HG02610 (cell line): ENCODE data around the gene HBS1L.

ENCODE experiments used
- ATAC-seq: cut with Tn5 transposase; IDR thresholded peaks from one replicate; pipeline ENCODE4 v1.9.1; 2021; ENCODE audit warnings: mild to moderate bottlenecking, moderate library complexity; ENCODE audit not compliant: unreplicated experiment

HBS1L gene

GRCh38 chr6:135004399-135004798 is 50.2 kb downstream of the HBS1L start:
- no peak for ATAC-seq

- peak; percentile 99 for ATAC-seq
Observed at GRCh38 chr6:135002974-135003703, 51.5 kb downstream of the HBS1L start.

- no peak for ATAC-seq
Observed at GRCh38 chr6:135002229-135002844, 52.3 kb downstream of the HBS1L start.

DNA sequence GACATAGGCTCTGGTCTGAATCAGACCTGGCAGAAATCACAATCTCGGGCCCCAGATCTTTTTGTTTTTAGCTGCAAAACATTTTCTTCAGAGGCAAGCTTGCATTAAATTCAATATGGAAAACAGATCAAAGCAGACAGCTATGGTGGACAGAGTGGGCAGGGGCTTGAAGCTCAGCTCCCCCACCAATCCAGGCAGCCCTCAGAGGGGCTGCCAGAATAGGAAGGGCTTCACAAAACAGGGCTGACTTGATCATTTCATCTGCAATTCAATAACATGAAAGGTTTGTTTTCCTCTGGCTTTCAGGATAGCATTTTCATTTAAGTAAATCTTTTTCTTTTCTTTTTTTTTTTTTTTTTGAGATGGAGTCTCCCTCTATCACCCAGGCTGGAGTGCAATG is 55.5 kb downstream of the HBS1L start:
- no peak for ATAC-seq

DNA sequence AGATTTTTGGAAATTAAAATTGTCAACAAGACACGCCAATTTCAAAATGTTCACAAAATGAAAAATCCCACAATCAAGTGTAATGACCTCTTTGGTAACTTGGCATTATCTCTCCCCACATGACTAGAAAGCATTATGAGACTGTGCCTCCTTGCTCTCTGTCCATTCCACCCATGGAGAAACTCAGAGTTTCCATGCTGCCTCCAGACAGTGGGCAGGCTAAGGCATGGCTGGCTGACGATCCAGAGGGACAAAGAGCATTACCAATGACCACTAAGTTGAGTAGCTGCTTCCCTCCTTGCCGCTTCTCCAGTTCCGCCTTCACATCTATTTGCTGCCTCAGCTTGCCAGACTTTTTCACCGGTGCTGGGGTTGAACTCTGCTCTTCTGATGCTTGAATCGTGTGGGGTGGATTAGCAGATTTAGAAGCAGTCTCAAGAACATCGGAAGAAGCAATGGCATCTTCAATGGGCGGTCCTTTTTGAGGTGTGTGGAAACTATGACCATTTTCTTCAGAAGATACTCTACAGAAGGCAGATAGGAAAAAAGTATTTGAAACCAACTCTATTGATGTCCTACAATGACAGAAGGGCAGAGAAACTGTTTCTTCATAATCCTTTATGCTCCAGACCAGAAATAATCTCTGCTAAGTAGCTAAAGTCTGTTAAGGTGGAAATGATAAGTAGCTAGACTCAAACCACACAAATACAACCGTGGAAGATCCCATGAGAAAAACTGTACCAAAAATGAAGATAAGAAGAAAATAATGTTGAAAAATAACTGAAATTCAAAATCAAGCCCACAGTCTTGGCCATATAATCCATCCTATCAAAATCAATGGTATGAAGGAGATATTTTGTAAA is 57.3 kb downstream of the HBS1L start:
- ATAC-seq = no peak

- no peak for ATAC-seq
Observed at GRCh38 chr6:134995536-134995935, 59.1 kb downstream of the HBS1L start.

- ATAC-seq = no peak
Observed at GRCh38 chr6:134994431-134994830, 60.2 kb downstream of the HBS1L start.

- no peak for ATAC-seq
Observed at GRCh38 chr6:134992155-134992554, 62.5 kb downstream of the HBS1L start.

- no peak for ATAC-seq
Observed at GRCh38 chr6:134990262-134990661, 64.4 kb downstream of the HBS1L start.

- no peak for ATAC-seq
Observed at GRCh38 chr6:134984821-134985220, 69.8 kb downstream of the HBS1L start.

DNA sequence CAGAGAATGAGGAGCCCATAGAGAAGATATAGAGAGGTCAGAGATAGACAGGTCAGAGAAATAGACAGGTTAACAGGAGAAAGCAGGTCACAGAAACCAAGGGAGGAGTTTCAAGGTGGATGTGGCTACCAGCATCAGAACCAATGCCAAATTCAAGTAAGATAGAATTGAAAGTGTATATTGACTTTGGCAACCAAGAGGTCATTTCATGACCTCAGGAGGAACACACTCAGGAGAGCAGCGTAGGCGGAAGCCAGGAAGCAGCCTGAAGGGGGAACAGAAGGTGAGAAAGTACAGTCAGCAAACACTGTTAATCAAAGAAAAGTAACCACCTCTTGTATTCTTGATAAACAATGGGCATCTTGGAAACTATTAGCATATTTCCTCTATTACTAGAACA is 70.8 kb downstream of the HBS1L start:
- no peak for ATAC-seq

- no peak for ATAC-seq
Observed at GRCh38 chr6:134982161-134982560, 72.5 kb downstream of the HBS1L start.

GRCh38 chr6:134980846-134981245 is 73.8 kb downstream of the HBS1L start:
- ATAC-seq = no peak

DNA sequence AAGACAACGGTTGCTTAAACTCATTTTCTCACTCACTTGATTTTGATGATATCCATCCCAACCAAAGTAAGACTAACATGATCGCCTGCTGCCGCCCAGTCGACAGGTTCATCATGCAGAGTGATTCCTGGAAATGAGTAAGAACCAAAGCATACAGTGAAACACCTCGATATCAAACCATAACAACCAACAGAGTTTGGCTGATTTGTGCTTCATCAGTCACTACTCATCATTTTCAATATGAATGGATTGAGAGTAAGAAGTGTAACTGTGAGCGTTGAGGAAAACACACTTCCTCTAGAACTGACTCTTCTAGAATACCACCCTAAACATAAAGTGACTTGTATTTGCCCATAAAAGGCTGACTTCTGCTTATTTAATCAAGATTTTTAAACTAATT is 75.5 kb downstream of the HBS1L start:
- peak; percentile 95 for ATAC-seq

- ATAC-seq = no peak
Observed at GRCh38 chr6:134974370-134974769, 80.3 kb downstream of the HBS1L start.

GRCh38 chr6:134967711-134968110 is 86.9 kb downstream of the HBS1L start:
- no peak for ATAC-seq

DNA sequence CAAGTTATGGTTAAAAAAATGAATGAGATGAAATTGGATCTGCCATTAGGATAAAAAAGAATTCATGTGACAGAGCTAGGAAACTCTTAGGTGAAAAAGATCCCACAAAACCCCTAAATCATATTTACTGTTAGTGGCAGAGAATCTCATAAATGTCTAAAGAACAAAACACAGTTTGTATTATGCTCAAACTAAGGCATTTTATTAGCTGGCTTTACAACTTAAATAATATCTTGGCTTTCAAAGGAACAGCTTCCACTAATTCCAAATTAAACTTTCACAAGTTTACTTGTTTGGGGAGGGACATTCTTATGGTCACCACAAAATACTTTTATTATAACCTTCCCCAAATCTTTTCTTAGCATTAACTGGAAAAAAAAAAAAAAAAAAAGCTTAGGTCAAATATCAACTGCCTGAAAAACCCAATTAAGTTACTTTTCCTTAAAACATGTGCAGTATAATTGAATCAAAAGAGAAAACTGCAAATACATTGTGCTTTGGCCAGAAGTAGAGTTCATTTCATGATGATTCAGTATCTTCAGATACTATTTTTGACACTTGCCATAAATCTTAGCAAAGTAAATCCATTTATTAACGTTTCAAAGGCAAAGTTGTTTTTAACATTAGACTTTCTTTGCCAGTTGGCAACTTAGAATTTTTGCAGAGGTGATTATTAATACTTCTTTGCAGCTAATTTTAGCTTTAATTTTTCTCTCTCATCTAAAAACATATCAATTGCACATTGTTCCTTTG is 90.0 kb downstream of the HBS1L start:
- no peak for ATAC-seq

DNA sequence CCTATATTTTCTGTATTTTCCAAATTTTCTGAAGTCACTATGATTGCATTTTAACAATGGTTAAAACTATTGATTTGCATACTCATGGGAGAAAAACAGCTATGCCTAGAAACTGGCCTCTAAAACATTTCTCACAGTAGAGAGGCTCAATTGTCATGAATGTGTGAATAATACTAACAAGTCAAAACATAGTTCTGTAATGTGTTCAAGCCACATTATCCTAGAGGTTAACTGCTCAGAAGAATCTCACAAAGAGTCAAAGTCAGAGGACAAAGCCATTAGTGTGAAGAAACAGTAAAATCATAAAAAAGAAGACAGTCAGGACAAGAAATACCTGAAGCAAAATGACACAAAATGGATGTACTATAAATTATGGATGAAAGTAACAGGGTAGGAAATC is 92.2 kb downstream of the HBS1L start:
- ATAC-seq = no peak

DNA sequence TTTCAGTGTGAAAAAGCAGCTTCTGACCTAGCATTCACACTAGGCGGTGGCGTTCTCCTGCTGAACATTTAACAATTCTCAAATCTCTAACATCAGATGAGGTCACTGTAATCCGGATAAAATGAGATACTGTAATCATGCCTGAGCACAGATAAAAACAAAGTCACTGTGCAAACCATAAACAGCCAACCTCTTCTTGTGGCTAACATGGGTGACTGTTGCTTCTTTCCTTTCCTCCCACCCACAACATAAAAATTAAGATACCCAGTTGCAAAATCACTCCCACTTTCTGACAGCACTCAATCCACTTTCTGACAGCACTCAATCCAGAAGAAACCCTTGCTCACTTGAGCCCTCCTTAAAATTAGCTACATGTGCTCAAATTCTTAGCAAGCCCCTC is 93.3 kb downstream of the HBS1L start:
- ATAC-seq = no peak

GRCh38 chr6:134959603-134960002 is 95.0 kb downstream of the HBS1L start:
- no peak for ATAC-seq

DNA sequence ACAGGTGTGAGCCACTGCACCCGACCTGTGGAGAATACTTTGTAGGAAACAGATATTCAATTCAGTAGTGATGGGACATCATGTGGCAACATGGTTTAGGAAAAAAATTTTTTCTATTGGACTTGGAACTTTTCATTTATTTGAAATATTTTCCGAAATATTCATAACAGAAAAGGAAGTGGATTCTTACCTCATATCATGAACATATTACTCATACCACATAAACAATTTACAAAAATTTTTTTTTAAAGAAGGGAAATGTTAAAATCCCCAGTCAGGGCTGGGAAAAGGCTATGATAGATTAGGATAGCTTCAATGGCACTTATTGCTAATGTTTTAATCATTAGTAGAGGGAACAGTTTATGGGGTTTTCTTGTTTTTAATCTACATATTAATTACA is 97.9 kb downstream of the HBS1L start:
- no peak for ATAC-seq
